Measurements from ENCODE around the gene CLSTN2.

The CLSTN2 gene

GRCh38 chr3:140224307-140224706 lies 289.3 kb downstream of the CLSTN2 start (continued):
- no peak for TF ChIP-seq PRDM10 (tag by site-specific recombination; IDR thresholded peaks at IDR 0.05)

GRCh38 chr3:140225996-140226395 lies 291.0 kb downstream of the CLSTN2 start:
- Histone ChIP-seq H3K27ac (ENCODE audit: extremely low read depth, low read depth, low read length) (no peak overlapping the region), H3K36me3 (ENCODE audit: control insufficient read depth in 2 of 2, insufficient read depth in 1 of 2, low read length in 2 of 2) (no peaks in the 10 kb centered on the region), H3K4me1 (ENCODE audit: control insufficient read depth, insufficient read depth, low read length) (no peaks in the 10 kb centered on the region; the same call in 1 of the 2 replicates), H3K4me3 (ENCODE audit: low read depth, low read length) (no peak overlapping the region), H3K9me3 (ENCODE audit: control insufficient read depth, insufficient read depth, low read depth, low read length) (no peaks in the 10 kb centered on the region)
- TF ChIP-seq ZNF600 (tag by site-specific recombination; IDR thresholded peaks at IDR 0.05), result no peak
- TF ChIP-seq TSHZ1 (tag by site-specific recombination; IDR thresholded peaks at IDR 0.05; ENCODE audit: borderline replicate concordance), result no peak
- no peak for TF ChIP-seq PRDM2 (tag by site-specific recombination; IDR thresholded peaks at IDR 0.05; ENCODE audit: borderline replicate concordance)
- no peak for TF ChIP-seq ZNF24 (tag by site-specific recombination; IDR thresholded peaks at IDR 0.05)
- POLR2A ChIA-PET, result no interaction called here
- CTCF ChIA-PET, result interaction anchor here (1.0 to 1.1 kb wide), 2 partner anchors 8 to 9 kb away, joined by 4 to 9 read pairs; no protein-coding TSS in a partner anchor

- no peak for TF ChIP-seq ZNF843 (tag by site-specific recombination; IDR thresholded peaks at IDR 0.05)
- no peak for TF ChIP-seq ZNF394 (tag by site-specific recombination; IDR thresholded peaks at IDR 0.05; ENCODE audit: borderline replicate concordance)
- no peak for TF ChIP-seq ZBTB26 (tag by site-specific recombination; optimal IDR thresholded peaks at IDR 0.05)
- no peak for TF ChIP-seq PBX3 (CRISPR knock-in tag; IDR thresholded peaks at IDR 0.05)
- TF ChIP-seq SP7 (tag by site-specific recombination; IDR thresholded peaks at IDR 0.05), result no peak
- no peak for TF ChIP-seq ZNF664 (tag by site-specific recombination; IDR thresholded peaks at IDR 0.05)
- TF ChIP-seq ZNF248 (tag by site-specific recombination; IDR thresholded peaks at IDR 0.05), result no peak
- TF ChIP-seq ZNF654 (tag by site-specific recombination; IDR thresholded peaks at IDR 0.05; ENCODE audit: low read depth), result no peak
- no peak for TF ChIP-seq KLF1 (tag by site-specific recombination; IDR thresholded peaks at IDR 0.05)
- ChIA-PET POLR2A (interaction anchor here (0.9 kb wide), 1 partner anchor 20 kb away, joined by 3 read pairs; no protein-coding TSS in a partner anchor), CTCF (interaction anchor here (0.8 to 1.4 kb wide), 2 partner anchors 8 to 14 kb away, joined by 4 read pairs; no protein-coding TSS in a partner anchor)
These were observed 298.7 kb downstream of the CLSTN2 start for GRCh38 chr3:140233702-140234101.

More at GRCh38 chr3:140233702-140234101, 298.7 kb downstream of the CLSTN2 start:
- Histone ChIP-seq H3K9me3 (ENCODE audit: control insufficient read depth, insufficient read depth, low read depth, low read length) (no peaks in the 10 kb centered on the region), H3K4me1 (ENCODE audit: control insufficient read depth, insufficient read depth, low read length) (no peaks in the 10 kb centered on the region), H3K4me3 (ENCODE audit: low read depth, low read length) (no peak overlapping the region), H3K27ac (ENCODE audit: extremely low read depth, low read depth, low read length) (no peak overlapping the region), H3K36me3 (ENCODE audit: control insufficient read depth in 2 of 2, insufficient read depth in 1 of 2, low read length in 2 of 2) (no peaks in the 10 kb centered on the region)

Data from HEK293 (cell line).